Activated effector memory CD4-positive, alpha-beta T cell treated with anti-CD3 and anti-CD28 coated beads, Interleukin-2, amount 50 U/mL, for 16 hours (primary cell): ENCODE results near the gene C1QA.

Experiments used
- DNase-seq: peaks from one replicate; pipeline ENCODE4 v3.0.0-alpha.2; 2020

Gene C1QA

DNA sequence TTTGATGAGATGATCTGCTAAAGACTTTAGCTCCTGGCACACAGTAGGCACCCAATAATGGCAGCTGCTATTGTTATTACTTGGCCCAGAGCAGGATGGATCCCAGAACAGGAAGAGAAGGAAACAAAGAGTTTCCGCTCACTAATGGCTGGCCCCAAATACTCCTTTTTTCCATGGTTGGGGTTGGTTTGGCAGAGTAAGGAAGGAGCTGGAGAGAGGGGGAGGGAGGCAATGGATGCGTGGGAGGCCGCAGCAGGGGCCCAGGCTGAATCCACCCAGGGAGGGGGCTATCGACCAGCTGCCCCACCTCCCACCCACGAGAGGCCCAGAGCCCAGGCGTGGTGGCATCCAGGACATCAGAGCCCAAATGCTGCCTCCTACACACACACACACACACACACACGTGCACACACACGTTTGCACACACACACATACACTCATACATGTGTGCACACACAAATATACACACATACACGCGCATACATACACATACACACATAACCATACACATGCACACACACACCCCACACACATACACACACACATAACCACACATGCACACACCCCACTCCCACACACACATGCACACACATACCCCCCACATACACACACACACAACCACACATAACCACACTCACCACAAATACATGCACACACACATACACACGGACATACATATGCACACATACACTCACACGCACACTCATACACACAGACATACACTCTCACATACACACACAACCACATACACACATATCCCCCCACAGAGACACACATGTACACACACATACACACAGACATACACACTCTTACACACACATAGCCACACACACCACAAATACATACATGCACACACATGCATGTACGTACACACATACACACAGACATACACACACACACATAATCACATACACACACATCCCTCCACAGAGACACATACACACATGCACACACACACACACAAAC is 41.8 kb downstream of the C1QA start:
- no peak for DNase-seq

DNA sequence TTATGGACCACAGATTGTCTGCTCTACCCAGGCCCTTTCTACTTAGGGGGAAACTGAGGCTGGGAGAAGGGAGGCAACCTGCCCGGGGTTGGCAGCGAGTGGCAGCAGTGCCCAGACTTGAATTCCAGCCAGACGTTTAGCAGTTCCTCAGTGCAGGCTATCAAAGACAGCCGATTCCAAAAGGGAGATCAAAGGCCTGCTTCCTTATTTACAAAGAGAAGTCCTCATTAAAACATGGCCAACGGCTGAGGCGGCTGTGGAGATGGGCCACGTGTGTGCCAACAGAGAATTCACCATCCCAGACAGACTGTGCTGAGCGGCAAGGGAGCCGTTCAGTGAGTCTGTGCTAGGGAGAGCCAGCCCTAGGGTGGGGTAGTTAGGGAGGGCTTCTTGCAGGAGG is 44.3 kb downstream of the C1QA start:
- no peak for DNase-seq

DNA sequence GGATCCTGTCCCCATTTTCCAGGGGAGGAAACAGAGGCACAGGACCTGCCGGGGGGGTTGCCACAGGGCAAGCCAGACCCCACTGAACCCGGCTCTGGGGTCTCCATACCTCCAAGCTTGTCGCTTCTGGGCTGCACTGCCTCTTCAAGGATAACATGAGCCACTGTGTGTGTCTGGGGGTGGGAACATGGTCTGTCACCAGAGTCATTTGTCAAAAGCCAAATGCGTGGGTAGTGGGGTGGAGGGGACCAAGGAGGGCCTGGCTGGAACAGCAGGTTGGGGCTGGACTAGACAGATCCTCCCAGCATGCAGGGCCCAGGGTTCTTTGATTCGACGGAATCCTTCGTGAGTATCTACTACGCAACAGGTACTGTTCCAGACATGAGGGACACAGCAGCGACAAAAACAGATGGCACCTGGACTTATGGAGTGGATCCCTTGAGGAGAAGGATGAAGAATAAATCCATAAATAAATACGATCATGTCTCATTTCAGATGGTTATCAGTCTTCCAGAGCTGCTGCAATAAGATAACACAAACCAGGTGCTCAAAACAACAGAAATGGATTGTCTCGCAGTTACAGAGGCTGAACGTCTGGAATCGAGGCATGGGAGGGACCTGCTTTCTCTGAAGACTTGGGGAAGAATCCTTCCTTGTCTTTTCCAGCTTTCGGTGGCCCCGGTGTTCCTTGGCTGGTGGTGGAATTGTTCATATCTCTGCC is 45.3 kb downstream of the C1QA start:
- no peak for DNase-seq

DNA sequence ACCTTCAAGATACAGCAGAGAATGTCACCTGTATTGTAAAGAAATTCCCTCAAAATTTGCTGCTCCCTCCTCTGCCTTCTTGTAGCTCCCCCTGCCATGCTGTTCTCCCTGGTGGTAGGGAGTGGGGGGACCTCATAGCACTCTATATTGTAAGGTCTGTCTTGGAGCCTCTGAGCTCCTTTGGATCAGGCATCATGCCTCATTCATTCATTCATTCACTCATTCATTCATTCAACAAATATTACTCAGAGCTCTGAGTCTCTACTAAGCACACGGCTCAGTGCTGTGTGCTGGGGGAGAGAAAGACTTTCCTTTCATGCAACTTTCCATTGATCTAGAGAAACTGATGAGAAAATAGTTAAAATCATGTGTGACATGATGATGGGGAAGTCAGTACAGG is 47.1 kb downstream of the C1QA start:
- DNase-seq = no peak

DNA sequence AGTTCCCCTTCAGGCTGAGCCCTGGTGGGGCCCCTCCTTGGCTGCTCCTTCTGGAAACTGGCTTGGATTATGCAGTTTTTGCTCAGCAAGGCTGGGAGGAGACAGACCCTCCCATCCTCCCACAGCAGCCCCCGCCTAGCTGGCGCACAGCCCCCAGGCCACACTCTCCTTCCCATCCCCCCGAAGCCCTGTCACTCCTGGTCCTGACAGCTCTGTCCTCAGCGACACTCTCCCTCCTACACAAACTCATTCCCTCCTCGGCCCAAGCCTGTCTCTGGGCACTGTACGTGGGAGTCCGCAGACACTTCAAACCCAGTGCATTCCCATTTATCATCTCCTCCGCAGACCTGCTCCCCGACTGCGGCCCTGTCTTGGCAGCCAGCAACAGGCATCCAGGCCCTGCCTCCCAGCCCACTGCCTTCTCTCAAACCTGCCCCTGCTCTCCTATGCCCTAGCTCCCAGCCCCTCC is 49.2 kb downstream of the C1QA start:
- DNase-seq = no peak

DNA sequence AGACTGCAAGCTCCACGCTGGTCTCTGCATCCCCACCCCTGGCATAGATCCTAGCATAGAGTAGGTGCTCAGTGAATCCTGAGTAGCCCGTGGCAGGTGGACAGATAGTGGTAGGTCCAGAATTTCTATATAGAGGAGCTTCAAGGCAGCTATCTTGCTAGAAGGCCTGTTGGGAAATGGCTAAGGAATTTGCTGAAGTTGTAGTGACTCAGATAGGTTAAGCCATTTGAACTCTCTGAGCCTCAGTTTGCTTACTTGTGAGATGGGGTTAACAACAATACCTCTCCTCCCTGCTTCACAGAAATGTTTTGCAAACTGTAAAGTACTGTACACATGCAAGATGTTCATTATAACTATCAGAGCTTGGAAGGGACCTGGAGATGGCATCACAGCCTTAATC is 50.8 kb downstream of the C1QA start:
- no peak for DNase-seq

DNA sequence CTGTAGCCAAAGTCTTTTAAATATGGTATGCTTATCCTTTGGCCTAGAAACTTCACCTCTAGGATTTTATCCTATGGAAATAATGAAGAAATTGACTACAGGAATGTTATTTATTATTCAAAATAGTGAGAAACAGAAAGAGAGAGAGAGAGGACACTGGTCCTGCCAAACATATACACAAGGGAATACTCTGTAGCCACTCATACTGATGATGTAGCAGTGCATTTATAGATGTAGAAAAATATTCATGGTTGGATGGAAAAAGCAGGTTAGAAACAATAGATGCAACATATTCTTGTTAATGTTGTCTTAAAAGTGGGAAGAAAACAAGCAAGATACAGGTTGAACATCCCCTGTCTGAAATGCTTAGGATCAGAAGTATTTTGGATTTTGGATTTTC is 52.0 kb downstream of the C1QA start:
- no peak for DNase-seq
